ENCODE data around the gene TMEM125.

DNA sequence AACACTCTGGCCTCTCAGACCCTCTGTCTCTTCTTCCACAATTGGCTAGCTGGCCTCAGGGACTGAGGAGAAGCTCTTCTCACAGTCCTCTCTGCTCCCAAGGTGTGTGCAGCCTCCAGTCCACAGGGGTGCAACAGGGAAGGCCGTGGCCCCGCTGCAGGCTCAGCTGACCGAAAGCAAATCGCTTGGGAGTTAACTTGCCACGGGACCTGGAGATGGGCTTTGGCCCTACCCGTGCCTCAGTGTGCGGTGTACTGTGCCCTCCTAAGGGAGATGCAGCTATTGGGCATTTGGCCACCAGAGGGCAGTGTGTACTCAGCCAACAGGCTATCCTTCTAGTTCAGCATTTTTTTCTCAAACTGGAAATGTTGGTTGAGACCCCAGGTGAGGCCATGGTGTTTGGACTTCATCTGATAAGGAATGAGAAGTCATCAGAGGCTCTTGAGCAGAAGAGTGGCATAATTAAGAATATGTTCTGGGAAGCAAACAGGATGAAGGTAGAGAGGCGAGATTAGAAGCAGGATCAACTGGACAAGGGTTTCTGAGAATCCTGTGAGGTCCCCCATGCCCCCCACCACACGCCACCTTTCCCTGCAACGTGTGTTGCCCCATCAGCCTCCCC, 42.5 kb upstream of the TMEM125 start:
- TF ChIP-seq, protein P1, sequence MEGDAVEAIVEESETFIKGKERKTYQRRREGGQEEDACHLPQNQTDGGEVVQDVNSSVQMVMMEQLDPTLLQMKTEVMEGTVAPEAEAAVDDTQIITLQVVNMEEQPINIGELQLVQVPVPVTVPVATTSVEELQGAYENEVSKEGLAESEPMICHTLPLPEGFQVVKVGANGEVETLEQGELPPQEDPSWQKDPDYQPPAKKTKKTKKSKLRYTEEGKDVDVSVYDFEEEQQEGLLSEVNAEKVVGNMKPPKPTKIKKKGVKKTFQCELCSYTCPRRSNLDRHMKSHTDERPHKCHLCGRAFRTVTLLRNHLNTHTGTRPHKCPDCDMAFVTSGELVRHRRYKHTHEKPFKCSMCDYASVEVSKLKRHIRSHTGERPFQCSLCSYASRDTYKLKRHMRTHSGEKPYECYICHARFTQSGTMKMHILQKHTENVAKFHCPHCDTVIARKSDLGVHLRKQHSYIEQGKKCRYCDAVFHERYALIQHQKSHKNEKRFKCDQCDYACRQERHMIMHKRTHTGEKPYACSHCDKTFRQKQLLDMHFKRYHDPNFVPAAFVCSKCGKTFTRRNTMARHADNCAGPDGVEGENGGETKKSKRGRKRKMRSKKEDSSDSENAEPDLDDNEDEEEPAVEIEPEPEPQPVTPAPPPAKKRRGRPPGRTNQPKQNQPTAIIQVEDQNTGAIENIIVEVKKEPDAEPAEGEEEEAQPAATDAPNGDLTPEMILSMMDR (IDR thresholded peaks at IDR 0.05) = peak; percentile 88 to 98 (median 94)
- no peak for TF ChIP-seq POLR2A (IDR thresholded peaks at IDR 0.05)

All from heart left ventricle (tissue), 13 donors.